GM18867 (cell line): Measurements from ENCODE around the gene LENG9.
A peak's percentile ranks its signal among the peaks of the same experiment; 100 is the strongest.
"Not testable (repeated sequence)": the region's sequence is repeated elsewhere in the genome, so short reads cannot be mapped to it uniquely, and the experiment has no call there.

ENCODE experiments used
- ATAC-seq: cut with Tn5 transposase; IDR thresholded peaks from one replicate; pipeline ENCODE4 v1.9.1; 2021; ENCODE audit warnings: mild to moderate bottlenecking, moderate library complexity; ENCODE audit not compliant: unreplicated experiment

LENG9 gene

GRCh38 chr19:54460230-54461005, 3.2 kb downstream of the LENG9 start:
- ATAC-seq: no peak

- no peak for ATAC-seq
Observed at GRCh38 chr19:54459282-54460229, 4.0 kb downstream of the LENG9 start.

- ATAC-seq: no peak
Observed at GRCh38 chr19:54458648-54459281, 4.8 kb downstream of the LENG9 start.

GRCh38 chr19:54457773-54458647, 5.6 kb downstream of the LENG9 start:
- no peak for ATAC-seq

- no peak for ATAC-seq
Observed at GRCh38 chr19:54456423-54457373, 6.9 kb downstream of the LENG9 start.

GRCh38 chr19:54455786-54456422, 7.7 kb downstream of the LENG9 start:
- no peak for ATAC-seq

- ATAC-seq: no peak
Observed at GRCh38 chr19:54454781-54455675, 8.6 kb downstream of the LENG9 start.

GRCh38 chr19:54453921-54454780, 9.4 kb downstream of the LENG9 start:
- ATAC-seq: no peak

- no peak for ATAC-seq
Observed at GRCh38 chr19:54452626-54453025, 11.0 kb downstream of the LENG9 start.

GRCh38 chr19:54451997-54452396, 11.6 kb downstream of the LENG9 start:
- ATAC-seq: no peak

GRCh38 chr19:54451331-54451871, 12.2 kb downstream of the LENG9 start:
- ATAC-seq: no peak

GRCh38 chr19:54449701-54450069, 13.9 kb downstream of the LENG9 start:
- ATAC-seq: no peak

- peak; percentile 87 for ATAC-seq
Observed at GRCh38 chr19:54448774-54449700, 14.5 kb downstream of the LENG9 start, which contains the start of gene LENG8. TSS of gene LENG8 (plus strand) at chr19:54449199. CDS start at chr19:54451345, 2,146 bp downstream.

GRCh38 chr19:54448040-54448773, 15.4 kb downstream of the LENG9 start:
- no peak for ATAC-seq

- ATAC-seq: not testable (repeated sequence)
Observed at GRCh38 chr19:54446349-54446748, 17.2 kb downstream of the LENG9 start.
